H9 (cell line): Measurements from ENCODE around the gene CTSE. TPM values are rescaled to one million over a fixed set of nuclear protein-coding genes. Genes with fewer than 3 reads are reported as not detected.
A peak's percentile ranks its signal among the peaks of the same experiment; 100 is the strongest.

Experiments used
- DNase-seq: peaks from one replicate; pipeline ENCODE4 v3.0.0-alpha.2; 2017
- H2AFZ ChIP-seq: one replicate; pipeline ENCODE4 v1.6.1; 2013; ENCODE audit warnings: mild to moderate bottlenecking, low read length, control low read depth, moderate library complexity
- H2AK5ac ChIP-seq: 2 replicates; pipeline ENCODE4 v1.6.1; 2013; ENCODE audit warnings: low read length, control low read depth, mixed read lengths; ENCODE audit not compliant: insufficient read length
- H2BK120ac ChIP-seq: one replicate; pipeline ENCODE4 v1.6.1; 2013; ENCODE audit warnings: low read depth, mild to moderate bottlenecking, low read length, control low read depth, inconsistent platforms; ENCODE audit not compliant: poor library complexity, severe bottlenecking
- H2BK12ac ChIP-seq: 2 replicates; pipeline ENCODE4 v1.6.1; 2013; ENCODE audit warnings: low read length, control low read depth, mixed read lengths, low read depth; ENCODE audit not compliant: insufficient read length
- H2BK15ac ChIP-seq: 2 replicates; pipeline ENCODE4 v1.6.1; 2013; ENCODE audit warnings: low read depth, low read length, control low read depth
- H2BK20ac ChIP-seq: one replicate; pipeline ENCODE4 v1.6.1; 2013; ENCODE audit warnings: low read depth, mild to moderate bottlenecking, low read length, control low read depth, inconsistent platforms; ENCODE audit not compliant: poor library complexity, severe bottlenecking
- H2BK5ac ChIP-seq: 2 replicates; pipeline ENCODE4 v1.6.1; 2013; ENCODE audit warnings: low read length, control low read depth, mixed read lengths; ENCODE audit not compliant: insufficient read length
- H3K14ac ChIP-seq: 2 replicates; pipeline ENCODE4 v1.6.1; 2013; ENCODE audit warnings: low read length, control low read depth; ENCODE audit not compliant: insufficient read depth
- H3K18ac ChIP-seq: 2 replicates; pipeline ENCODE4 v1.6.1; 2013; ENCODE audit warnings: low read depth, mild to moderate bottlenecking, mixed read lengths, low read length, control low read depth; ENCODE audit not compliant: insufficient read length
- H3K23ac ChIP-seq: 2 replicates; pipeline ENCODE4 v1.6.1; 2013; ENCODE audit warnings: low read length, control low read depth, mixed read lengths, low read depth; ENCODE audit not compliant: insufficient read length
- H3K23me2 ChIP-seq: 2 replicates; pipeline ENCODE4 v1.6.1; 2013; ENCODE audit warnings: low read depth, mild to moderate bottlenecking, mixed read lengths, low read length, control low read depth; ENCODE audit not compliant: insufficient read length, poor library complexity, severe bottlenecking
- H3K27ac ChIP-seq: 2 replicates; pipeline ENCODE4 v1.5.1; 2013; ENCODE audit warnings: low read length, control low read depth, mixed read lengths, low read depth; ENCODE audit not compliant: insufficient read length
- H3K27me3 ChIP-seq: 2 replicates; pipeline ENCODE4 v1.6.1; 2013; ENCODE audit warnings: low read length, control low read depth, inconsistent platforms; ENCODE audit not compliant: insufficient read depth
- H3K4ac ChIP-seq: 2 replicates; pipeline ENCODE4 v1.6.1; 2013; ENCODE audit warnings: low read depth, mild to moderate bottlenecking, control low read depth, inconsistent platforms, low read length, moderate library complexity
- H3K4me1 ChIP-seq: 2 replicates; pipeline ENCODE4 v1.6.1; 2013; ENCODE audit warnings: low read length, control low read depth, inconsistent platforms; ENCODE audit not compliant: insufficient read depth
- H3K4me2 ChIP-seq: 2 replicates; pipeline ENCODE4 v1.6.1; 2013; ENCODE audit warnings: low read length, control low read depth, mixed read lengths; ENCODE audit not compliant: insufficient read length, insufficient read depth
- H3K56ac ChIP-seq: 2 replicates; pipeline ENCODE4 v1.6.1; 2013; ENCODE audit warnings: low read depth, mild to moderate bottlenecking, mixed read lengths, low read length, control low read depth; ENCODE audit not compliant: insufficient read length
- H3K79me1 ChIP-seq: 2 replicates; pipeline ENCODE4 v1.6.1; 2013; ENCODE audit warnings: low read depth, mild to moderate bottlenecking, moderate library complexity, low read length, control low read depth, inconsistent platforms; ENCODE audit not compliant: insufficient read depth, poor library complexity, severe bottlenecking
- H3K79me2 ChIP-seq: 2 replicates; pipeline ENCODE4 v1.6.1; 2013; ENCODE audit warnings: low read length, control low read depth, inconsistent platforms; ENCODE audit not compliant: insufficient read depth
- H3K9ac ChIP-seq: 2 replicates; pipeline ENCODE4 v1.6.1; 2013; ENCODE audit warnings: low read length, control low read depth, mixed read lengths; ENCODE audit not compliant: insufficient read length; ENCODE audit errors: extremely low read depth
- H3K9me3 ChIP-seq: one replicate; pipeline ENCODE4 v1.6.1; 2013; ENCODE audit warnings: low read depth, low read length, inconsistent platforms; ENCODE audit not compliant: control insufficient read depth
- H3T11ph ChIP-seq: one replicate; pipeline ENCODE4 v1.6.1; 2013; ENCODE audit warnings: mild to moderate bottlenecking, low read length, control low read depth, inconsistent platforms
- H4K20me1 ChIP-seq: one replicate; pipeline ENCODE4 v1.6.1; 2013; ENCODE audit not compliant: control insufficient read depth, insufficient read length, insufficient read depth
- H4K5ac ChIP-seq: 2 replicates; pipeline ENCODE4 v1.6.1; 2013; ENCODE audit warnings: low read depth, mild to moderate bottlenecking, mixed read lengths, low read length, control low read depth; ENCODE audit not compliant: insufficient read length
- H4K8ac ChIP-seq: replicated peaks from 2 replicates; pipeline ENCODE4 v1.6.1; 2013; ENCODE audit warnings: low read length, control low read depth, mixed read lengths, low read depth; ENCODE audit not compliant: insufficient read length
- H4K91ac ChIP-seq: 2 replicates; pipeline ENCODE4 v1.6.1; 2013; ENCODE audit warnings: low read depth, mild to moderate bottlenecking, moderate library complexity, mixed read lengths, low read length, control low read depth; ENCODE audit not compliant: insufficient read length
- H3K27ac Mint-ChIP-seq, 3 experiments: 2 replicates in 2 of 3; 3 replicates in 1 of 3; pipeline ENCODE4 v1.8.0; 2020 to 2021; ENCODE audit warnings: mixed read lengths in 3 of 3, mild to moderate bottlenecking in 1 of 3, moderate library complexity in 1 of 3
- H3K27me3 Mint-ChIP-seq: 2 replicates; pipeline ENCODE4 v1.8.0; 2021; ENCODE audit warnings: low read depth, mild to moderate bottlenecking, moderate library complexity, mixed read lengths
- H3K36me3 Mint-ChIP-seq, 3 experiments: 2 replicates in 2 of 3; 3 replicates in 1 of 3; pipeline ENCODE4 v1.8.0; 2020 to 2021; ENCODE audit warnings: low read depth in 3 of 3, mixed read lengths in 3 of 3; ENCODE audit not compliant: insufficient read depth in 1 of 3
- H3K4me1 Mint-ChIP-seq, 2 experiments: 2 replicates each; pipeline ENCODE4 v1.8.0; 2020; ENCODE audit warnings: mixed read lengths in 2 of 2
- H3K4me3 Mint-ChIP-seq, 2 experiments: 2 replicates in 1 of 2; 3 replicates in 1 of 2; pipeline ENCODE4 v1.8.0; 2020 to 2021; ENCODE audit warnings: mild to moderate bottlenecking in 2 of 2, mixed read lengths in 2 of 2, moderate library complexity in 1 of 2
- H3K9me3 Mint-ChIP-seq, 2 experiments: 2 replicates in 1 of 2; 3 replicates in 1 of 2; pipeline ENCODE4 v1.8.0; 2020; ENCODE audit warnings: mild to moderate bottlenecking in 2 of 2, mixed read lengths in 2 of 2, moderate library complexity in 1 of 2
- CTCF ChIP-seq: fragments of 200-600 bp; sonication (generic); conservative IDR thresholded peaks from 3 replicates; pipeline ENCODE4 v1.8.0; 2021; ENCODE audit warnings: antibody characterized with exemption, mild to moderate bottlenecking
- WGBS: extraction: QIAGEN DNeasy Blood & Tissue Kit; methylation state at CpG from one replicate; pipeline ENCODE4 v1.1.7; 2013; ENCODE audit warnings: missing lambda C conversion rate, low lambda C conversion rate, mixed read lengths; ENCODE audit not compliant: insufficient read length; ENCODE audit errors: extremely low coverage; 5-methylcytosine and 5-hydroxymethylcytosine counted together
- total RNA-seq: library from RNA; stranded (reverse); gene quantifications from 2 replicates; pipeline ENCODE4 v1.2.1, GENCODE V29; 2021

CTSE gene
- total RNA-seq, 1 experiment from 2014 or later: not detected

DNA sequence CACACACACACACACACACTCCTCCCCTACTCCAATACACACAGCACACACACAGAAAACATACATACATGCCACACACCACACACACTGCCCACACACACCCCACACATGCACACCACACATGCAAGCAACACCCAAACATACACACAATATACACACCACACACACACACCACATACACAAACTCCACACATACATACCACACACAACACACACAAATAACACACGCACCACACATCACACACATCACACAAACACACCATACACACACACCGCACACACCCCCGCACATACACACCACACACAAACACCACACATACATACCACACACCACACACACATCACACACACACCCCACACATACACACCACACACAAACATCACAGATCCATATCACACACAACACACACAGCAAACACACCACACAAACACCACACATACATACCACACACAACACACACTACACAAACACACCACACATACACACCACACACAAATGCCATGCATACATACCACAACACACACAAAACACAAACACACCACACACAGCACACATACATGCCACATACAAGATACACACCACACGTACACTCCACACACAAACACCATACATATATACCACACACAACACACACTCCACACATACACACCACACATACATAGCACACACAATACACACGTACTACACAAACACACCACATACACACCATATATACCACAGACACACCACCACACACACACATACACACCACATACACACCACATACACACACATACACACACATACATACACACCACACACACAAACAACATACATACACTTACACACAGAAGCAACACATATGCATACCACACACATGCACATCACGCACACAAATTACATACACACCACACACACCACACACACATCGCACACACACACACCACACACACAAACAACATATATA lies 19.6 kb downstream of the CTSE start:
- Histone ChIP-seq H3K23ac (no peak overlapping the region), H3K23me2 (peaks cover 3% of the 10 kb centered on the region), H3K14ac (no peak overlapping the region), H3K27me3 (no peaks in the 10 kb centered on the region; the same call in 1 of the 2 replicates), H4K91ac (no peak overlapping the region), H3K79me1 (no peaks in the 10 kb centered on the region), H3T11ph (no peak overlapping the region), H2BK120ac (no peak overlapping the region), H3K18ac (no peak overlapping the region), H3K56ac (no peak overlapping the region), H2BK12ac (no peak overlapping the region), H3K27ac (no peak overlapping the region), H2BK5ac (no peak overlapping the region), H3K4me2 (no peak overlapping the region), H3K9ac (no peak overlapping the region), H3K79me2 (no peaks in the 10 kb centered on the region), H3K9me3 (no peaks in the 10 kb centered on the region), H2AK5ac (no peak overlapping the region), H2BK15ac (no peak overlapping the region), H4K5ac (peak overlapping the region; percentile 2), H2BK20ac (no peak overlapping the region), H4K8ac (no peak overlapping the region), H2AFZ (no peak overlapping the region), H3K4ac (no peak overlapping the region), H3K4me1 (no peaks in the 10 kb centered on the region), H4K20me1 (peaks cover 2% of the 10 kb centered on the region)
- H3K36me3 Mint-ChIP-seq: no peaks in the 10 kb centered on the region; a peak in 1 of 7 replicates
- 100% methylated on average over 7 of the region's 7 CpGs for WGBS
- peaks cover 0 to 3% of the 10 kb centered on the region in 2 experiments; a peak in 2 of 5 replicates for H3K9me3 Mint-ChIP-seq
- H3K27me3 Mint-ChIP-seq: peaks cover 9% of the 10 kb centered on the region
- no peak overlapping the region; a peak in 3 of 7 replicates for H3K27ac Mint-ChIP-seq
- DNase-seq: no peak
- H3K4me3 Mint-ChIP-seq: no peak overlapping the region; a peak in 2 of 5 replicates
- H3K4me1 Mint-ChIP-seq: peaks cover 9 to 19% of the 10 kb centered on the region in 2 experiments
- TF ChIP-seq CTCF: no peak
